CD14-positive monocyte (primary cell): Measurements from ENCODE around the gene PHF10. TPM values are rescaled to one million over a fixed set of nuclear protein-coding genes. Genes with fewer than 3 reads are reported as not detected.

ENCODE experiments used
- DNase-seq, 3 donors: peaks; one replicate each; pipeline ENCODE4 v3.0.0-alpha.2; 2011 to 2022
- H2AFZ ChIP-seq: 2 replicates; pipeline ENCODE4 v1.6.0; 2012; ENCODE audit warnings: mild to moderate bottlenecking, low read depth, low read length, inconsistent platforms; ENCODE audit not compliant: insufficient read depth, poor library complexity, severe bottlenecking
- H3K27ac ChIP-seq, 2 donors: 1 replicate in 1 of 2; 2 replicates in 1 of 2; pipeline ENCODE4 v1.5.1; 2012 to 2013; ENCODE audit warnings: low read length in 2 of 2, control low read depth in 1 of 2, inconsistent platforms in 1 of 2, low read depth in 1 of 2, mild to moderate bottlenecking in 1 of 2
- H3K27me3 ChIP-seq, 2 donors: one replicate each; pipeline versions ENCODE4 v1.6.0 to v1.6.1; 2011 to 2013; ENCODE audit warnings: low read length in 2 of 2; ENCODE audit not compliant: control insufficient read depth in 2 of 2, insufficient read depth in 2 of 2
- H3K36me3 ChIP-seq, 2 donors: replicated peaks in 1 of 2; 1 replicate in 1 of 2; 2 replicates in 1 of 2; pipeline versions ENCODE4 v1.5.1 to v1.6.1; 2012 to 2013; ENCODE audit warnings: low read length in 2 of 2, control low read depth in 1 of 2, inconsistent platforms in 1 of 2, mild to moderate bottlenecking in 1 of 2; ENCODE audit not compliant: insufficient read depth in 2 of 2, control insufficient read depth in 1 of 2
- H3K4me1 ChIP-seq, 2 donors: 1 replicate in 1 of 2; 2 replicates in 1 of 2; pipeline versions ENCODE4 v1.5.1 to v1.6.1; 2012 to 2013; ENCODE audit warnings: low read length in 2 of 2, control low read depth in 1 of 2, inconsistent platforms in 1 of 2, mild to moderate bottlenecking in 1 of 2, moderate library complexity in 1 of 2; ENCODE audit not compliant: insufficient read depth in 2 of 2, control insufficient read depth in 1 of 2
- H3K4me2 ChIP-seq: replicated peaks from 2 replicates; pipeline ENCODE3; 2012; ENCODE audit warnings: low read length, moderate library complexity, mild to moderate bottlenecking; ENCODE audit not compliant: poor library complexity, severe bottlenecking; ENCODE audit errors: extremely low read depth
- H3K4me3 ChIP-seq, 3 experiments: fragments of 200-600 bp in 1 of 3; sonication (generic) in 1 of 3; replicated peaks in 1 of 3; 1 replicate in 2 of 3; 2 replicates in 1 of 3; pipeline ENCODE4 v1.5.1; 2011 to 2013; ENCODE audit warnings: low read length in 3 of 3, mild to moderate bottlenecking in 3 of 3, control low read depth in 2 of 3, low read depth in 2 of 3, inconsistent platforms in 1 of 3, moderate library complexity in 1 of 3
- H3K79me2 ChIP-seq: 2 replicates; pipeline ENCODE4 v1.6.0; 2012; ENCODE audit warnings: mild to moderate bottlenecking, control low read depth, inconsistent platforms, low read length, moderate library complexity; ENCODE audit not compliant: insufficient read depth
- H3K9ac ChIP-seq: 2 replicates; pipeline ENCODE4 v1.6.0; 2017; ENCODE audit warnings: low read length, mild to moderate bottlenecking; ENCODE audit not compliant: insufficient read depth, poor library complexity, severe bottlenecking
- H3K9me3 ChIP-seq, 2 donors: replicated peaks in 1 of 2; 1 replicate in 1 of 2; 2 replicates in 1 of 2; pipeline versions ENCODE4 v1.5.1 to v1.6.1; 2012 to 2013; ENCODE audit warnings: low read length in 2 of 2, control low read depth in 1 of 2; ENCODE audit not compliant: control insufficient read depth in 1 of 2, insufficient read depth in 1 of 2
- H4K20me1 ChIP-seq: 2 replicates; pipeline ENCODE4 v1.6.0; 2012; ENCODE audit warnings: mild to moderate bottlenecking, low read length, control low read depth, moderate library complexity; ENCODE audit not compliant: insufficient read depth
- H3K27ac Mint-ChIP-seq, 7 donors: one replicate each; pipeline ENCODE4 v1.8.0; 2020; ENCODE audit warnings: mild to moderate bottlenecking in 7 of 7, mixed read lengths in 7 of 7, moderate library complexity in 6 of 7, inconsistent platforms in 2 of 7
- H3K27me3 Mint-ChIP-seq, 3 donors: one replicate each; pipeline ENCODE4 v1.8.0; 2021 to 2022; ENCODE audit warnings: low read depth in 3 of 3, mild to moderate bottlenecking in 3 of 3, mixed read lengths in 3 of 3, moderate library complexity in 3 of 3, inconsistent platforms in 1 of 3
- H3K36me3 Mint-ChIP-seq, 2 donors: one replicate each; pipeline ENCODE4 v1.8.0; 2020; ENCODE audit warnings: mixed read lengths in 2 of 2, inconsistent platforms in 1 of 2, mild to moderate bottlenecking in 1 of 2
- H3K4me1 Mint-ChIP-seq: one replicate; pipeline ENCODE4 v1.8.0; 2020; ENCODE audit warnings: mild to moderate bottlenecking, mixed read lengths
- H3K4me3 Mint-ChIP-seq, 2 donors: one replicate each; pipeline ENCODE4 v1.8.0; 2020; ENCODE audit warnings: mild to moderate bottlenecking in 2 of 2, mixed read lengths in 2 of 2, moderate library complexity in 1 of 2
- H3K9me3 Mint-ChIP-seq, 7 donors: one replicate each; pipeline ENCODE4 v1.8.0; 2020 to 2022; ENCODE audit warnings: mixed read lengths in 7 of 7, mild to moderate bottlenecking in 6 of 7, moderate library complexity in 6 of 7, inconsistent platforms in 2 of 7
- WGBS: methylation state at CpG from one replicate; pipeline ENCODE4 v1.1.5; 2013; ENCODE audit warnings: missing lambda C conversion rate; ENCODE audit not compliant: insufficient coverage; 5-methylcytosine and 5-hydroxymethylcytosine counted together
- intact Hi-C, 2 donors: fragments of 100-400 bp; cut with micrococcal nuclease; formaldehyde crosslinking; loops; one replicate each; pipeline versions ENCODE4 v1.15.0 to v1.15.1; 2023
- polyA plus RNA-seq, 3 donors: library from polyadenylated mRNA; depleted of rRNA in 1 of 3; unstranded in 2 of 3; stranded (reverse) in 1 of 3; fragments of 300-500 nt in 2 of 3; fragments of >200 nt in 1 of 3; fragmentation: Illumina TruSeq in 2 of 3; gene quantifications; 1 replicate in 2 of 3; 2 replicates in 1 of 3; pipeline ENCODE4 v1.2.3, GENCODE V29; 2012 to 2021
- TF ChIP-seq, protein P1 (sequence below): fragments of 200-600 bp; IDR thresholded peaks from one replicate; pipeline ENCODE4 v1.8.0; 2022; ENCODE audit warnings: antibody characterized with exemption, mild to moderate bottlenecking

Gene PHF10
- polyA plus RNA-seq, 3 donors: 7.3 to 31.0 (median 8.1) TPM

DNA sequence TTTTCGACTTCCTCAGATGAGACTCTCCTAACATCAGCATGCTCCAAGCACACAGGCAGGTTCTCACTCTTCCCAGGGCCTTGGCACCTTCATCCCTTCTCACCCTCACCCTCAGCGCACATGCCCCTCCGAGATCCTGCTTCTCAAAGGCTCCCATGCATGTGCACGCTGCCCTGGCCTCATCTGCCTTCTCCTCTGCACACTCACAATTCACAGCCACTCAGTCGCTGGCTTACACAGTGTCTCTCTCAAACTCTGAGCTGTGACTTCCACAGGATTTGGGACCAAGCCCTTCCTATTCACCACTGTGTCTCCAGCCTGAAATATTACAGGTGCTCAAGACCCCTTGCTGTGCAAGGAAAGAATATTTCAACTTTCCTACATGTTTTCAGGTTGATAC, 52.7 kb downstream of the PHF10 start:
- no peak overlapping the region for H3K27ac ChIP-seq
- Mint-ChIP-seq H3K4me1 (peaks cover 10% of the 10 kb centered on the region), H3K27me3 (no peaks in the 10 kb centered on the region), H3K36me3 (peaks cover 15 to 28% of the 10 kb centered on the region in 2 donors), H3K9me3 (peaks cover 0 to 2% (median 0%) of the 10 kb centered on the region in 7 donors), H3K4me3 (no peak overlapping the region), H3K27ac (peak overlapping the region in 2 of 7 donors; percentile 9 to 55)
- no peaks in the 10 kb centered on the region for H3K79me2 ChIP-seq
- H4K20me1 ChIP-seq: no peaks in the 10 kb centered on the region
- TF ChIP-seq, protein P1, sequence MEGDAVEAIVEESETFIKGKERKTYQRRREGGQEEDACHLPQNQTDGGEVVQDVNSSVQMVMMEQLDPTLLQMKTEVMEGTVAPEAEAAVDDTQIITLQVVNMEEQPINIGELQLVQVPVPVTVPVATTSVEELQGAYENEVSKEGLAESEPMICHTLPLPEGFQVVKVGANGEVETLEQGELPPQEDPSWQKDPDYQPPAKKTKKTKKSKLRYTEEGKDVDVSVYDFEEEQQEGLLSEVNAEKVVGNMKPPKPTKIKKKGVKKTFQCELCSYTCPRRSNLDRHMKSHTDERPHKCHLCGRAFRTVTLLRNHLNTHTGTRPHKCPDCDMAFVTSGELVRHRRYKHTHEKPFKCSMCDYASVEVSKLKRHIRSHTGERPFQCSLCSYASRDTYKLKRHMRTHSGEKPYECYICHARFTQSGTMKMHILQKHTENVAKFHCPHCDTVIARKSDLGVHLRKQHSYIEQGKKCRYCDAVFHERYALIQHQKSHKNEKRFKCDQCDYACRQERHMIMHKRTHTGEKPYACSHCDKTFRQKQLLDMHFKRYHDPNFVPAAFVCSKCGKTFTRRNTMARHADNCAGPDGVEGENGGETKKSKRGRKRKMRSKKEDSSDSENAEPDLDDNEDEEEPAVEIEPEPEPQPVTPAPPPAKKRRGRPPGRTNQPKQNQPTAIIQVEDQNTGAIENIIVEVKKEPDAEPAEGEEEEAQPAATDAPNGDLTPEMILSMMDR: no peak
- H2AFZ ChIP-seq: no peak overlapping the region
- H3K36me3 ChIP-seq: peaks cover 7 to 15% of the 10 kb centered on the region in 2 donors
- H3K9me3 ChIP-seq: no peaks in the 10 kb centered on the region
- intact Hi-C loops: no loop called here
- no peaks in the 10 kb centered on the region for H3K27me3 ChIP-seq
- no peak overlapping the region for H3K4me2 ChIP-seq
- no peak overlapping the region for H3K9ac ChIP-seq
- peaks cover 6% of the 10 kb centered on the region in 2 donors for H3K4me1 ChIP-seq
- WGBS: 98% methylated on average over 5 of the region's 5 CpGs
- no peak overlapping the region for H3K4me3 ChIP-seq
- no peak for DNase-seq

DNA sequence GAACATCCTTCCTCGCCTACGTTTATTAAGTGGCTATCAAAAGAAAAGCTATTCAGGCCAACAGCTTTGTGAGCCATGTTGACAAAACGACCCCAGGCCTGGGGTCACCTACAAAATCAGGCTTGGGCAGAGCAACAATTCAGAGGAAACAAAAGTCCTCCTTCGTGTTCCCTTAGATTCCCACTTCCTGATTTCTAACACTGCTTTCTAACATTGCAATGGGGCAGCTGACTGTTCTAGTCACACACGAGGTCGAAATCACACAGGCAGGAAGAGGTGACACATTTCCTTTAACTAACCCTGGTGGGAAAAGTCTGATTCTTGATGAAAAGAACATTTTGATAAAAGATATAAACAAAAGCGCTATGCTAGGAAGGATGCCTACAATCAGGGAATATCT, 54.4 kb downstream of the PHF10 start:
- peaks cover 10% of the 10 kb centered on the region for H3K4me1 Mint-ChIP-seq
- H3K9ac ChIP-seq: no peak overlapping the region
- H3K27ac Mint-ChIP-seq: peak overlapping the region in 4 of 7 donors; percentile 20 to 66 (median 32)
- no peak overlapping the region for H3K27ac ChIP-seq
- intact Hi-C loops: no loop called here
- TF ChIP-seq, protein P1: no peak
- no peaks in the 10 kb centered on the region for H3K27me3 Mint-ChIP-seq
- H3K4me3 Mint-ChIP-seq: peak overlapping the region in 1 of 2 donors; percentile 9
- DNase-seq: peak; percentile 21 to 68 (median 44)
- H3K27me3 ChIP-seq: no peaks in the 10 kb centered on the region
- H3K4me1 ChIP-seq: peaks cover 6% of the 10 kb centered on the region in 2 donors
- H3K36me3 ChIP-seq: peaks cover 7 to 15% of the 10 kb centered on the region in 2 donors
- H2AFZ ChIP-seq: no peak overlapping the region
- 34% methylated on average over 4 of the region's 7 CpGs for WGBS
- H4K20me1 ChIP-seq: no peaks in the 10 kb centered on the region
- H3K9me3 ChIP-seq: no peaks in the 10 kb centered on the region
- H3K36me3 Mint-ChIP-seq: peaks cover 18 to 36% of the 10 kb centered on the region in 2 donors
- no peaks in the 10 kb centered on the region for H3K79me2 ChIP-seq
- H3K4me3 ChIP-seq: no peak overlapping the region
- peaks cover 0 to 2% (median 0%) of the 10 kb centered on the region in 7 donors for H3K9me3 Mint-ChIP-seq
- no peak overlapping the region for H3K4me2 ChIP-seq
